Activated T-helper 2 cell treated with anti-CD3 and anti-CD28 coated beads, Interferon-gamma antibody, Interleukin-2, Interleukin-4, amounts not matched to agents 10 μg/mL and 5 μg/mL and 100 μg/mL, durations not matched to agents 14 hours and 24 hours and 36 hours (primary cell): Measurements from ENCODE around the gene HIRA. TPM values are rescaled to one million over a fixed set of nuclear protein-coding genes. Genes with fewer than 3 reads are reported as not detected.

Experiments used
- DNase-seq: peaks from one replicate; pipeline ENCODE4 v3.0.0; 2021; ENCODE audit warnings: low spot score
- H3K27ac Mint-ChIP-seq: one replicate; pipeline ENCODE4 v1.8.0; 2021; ENCODE audit warnings: mixed read lengths
- H3K27me3 Mint-ChIP-seq: one replicate; pipeline ENCODE4 v1.8.0; 2021; ENCODE audit warnings: low read depth, mixed read lengths
- H3K36me3 Mint-ChIP-seq: one replicate; pipeline ENCODE4 v1.8.0; 2021; ENCODE audit warnings: low read depth, mixed read lengths
- H3K4me1 Mint-ChIP-seq: one replicate; pipeline ENCODE4 v1.8.0; 2021; ENCODE audit warnings: low read depth, mixed read lengths
- H3K4me3 Mint-ChIP-seq: one replicate; pipeline ENCODE4 v1.8.0; 2021; ENCODE audit warnings: low read depth, mild to moderate bottlenecking, moderate library complexity, mixed read lengths
- H3K9me3 Mint-ChIP-seq: one replicate; pipeline ENCODE4 v1.8.0; 2021; ENCODE audit warnings: mixed read lengths
- intact Hi-C: fragments of 100-400 bp; cut with micrococcal nuclease; formaldehyde crosslinking; loops from one replicate; pipeline ENCODE4 v1.15.1; 2023
- total RNA-seq: library from RNA; stranded (reverse); gene quantifications from 2 replicates; pipeline ENCODE4 v1.2.3, GENCODE V29; 2022

HIRA gene, protein sequence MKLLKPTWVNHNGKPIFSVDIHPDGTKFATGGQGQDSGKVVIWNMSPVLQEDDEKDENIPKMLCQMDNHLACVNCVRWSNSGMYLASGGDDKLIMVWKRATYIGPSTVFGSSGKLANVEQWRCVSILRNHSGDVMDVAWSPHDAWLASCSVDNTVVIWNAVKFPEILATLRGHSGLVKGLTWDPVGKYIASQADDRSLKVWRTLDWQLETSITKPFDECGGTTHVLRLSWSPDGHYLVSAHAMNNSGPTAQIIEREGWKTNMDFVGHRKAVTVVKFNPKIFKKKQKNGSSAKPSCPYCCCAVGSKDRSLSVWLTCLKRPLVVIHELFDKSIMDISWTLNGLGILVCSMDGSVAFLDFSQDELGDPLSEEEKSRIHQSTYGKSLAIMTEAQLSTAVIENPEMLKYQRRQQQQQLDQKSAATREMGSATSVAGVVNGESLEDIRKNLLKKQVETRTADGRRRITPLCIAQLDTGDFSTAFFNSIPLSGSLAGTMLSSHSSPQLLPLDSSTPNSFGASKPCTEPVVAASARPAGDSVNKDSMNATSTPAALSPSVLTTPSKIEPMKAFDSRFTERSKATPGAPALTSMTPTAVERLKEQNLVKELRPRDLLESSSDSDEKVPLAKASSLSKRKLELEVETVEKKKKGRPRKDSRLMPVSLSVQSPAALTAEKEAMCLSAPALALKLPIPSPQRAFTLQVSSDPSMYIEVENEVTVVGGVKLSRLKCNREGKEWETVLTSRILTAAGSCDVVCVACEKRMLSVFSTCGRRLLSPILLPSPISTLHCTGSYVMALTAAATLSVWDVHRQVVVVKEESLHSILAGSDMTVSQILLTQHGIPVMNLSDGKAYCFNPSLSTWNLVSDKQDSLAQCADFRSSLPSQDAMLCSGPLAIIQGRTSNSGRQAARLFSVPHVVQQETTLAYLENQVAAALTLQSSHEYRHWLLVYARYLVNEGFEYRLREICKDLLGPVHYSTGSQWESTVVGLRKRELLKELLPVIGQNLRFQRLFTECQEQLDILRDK
- total RNA-seq: 36.0 and 36.1 TPM in 2 replicates

- Mint-ChIP-seq H3K9me3 (no peaks in the 10 kb centered on the region), H3K4me3 (peak within 1 kb of the TSS; percentile 89), H3K27ac (peak within 1 kb of the TSS; percentile 92), H3K4me1 (peaks cover 40% of the 10 kb centered on the region), H3K27me3 (no peaks in the 10 kb centered on the region), H3K36me3 (peaks cover 59% of the 10 kb centered on the region)
- peak; percentile 87 for DNase-seq
- intact Hi-C loops: loop anchor here (1.0 to 5.0 kb wide), 3 partner anchors 15 to 139 kb away; partner anchors contain the start of genes C22orf39, CDC45, CLTCL1 and UFD1
Observed at GRCh38 chr22:19431649-19432132, at the start of gene HIRA. TSS of gene HIRA (minus strand) at chr22:19431733. CDS start at chr22:19431476, 257 bp downstream.

- intact Hi-C loops: no loop called here
Observed at GRCh38 chr22:19480789-19481188, 49.3 kb upstream of the HIRA start.

GRCh38 chr22:19480173-19480568 lies 48.6 kb upstream of the HIRA start:
- H3K9me3 Mint-ChIP-seq: no peaks in the 10 kb centered on the region
- H3K4me3 Mint-ChIP-seq: peak overlapping the region; percentile 99
- H3K27me3 Mint-ChIP-seq: no peaks in the 10 kb centered on the region
- DNase-seq: no peak
- peak overlapping the region; percentile 94 for H3K27ac Mint-ChIP-seq
- peaks cover 38% of the 10 kb centered on the region for H3K36me3 Mint-ChIP-seq
- intact Hi-C loops: no loop called here
- H3K4me1 Mint-ChIP-seq: peaks cover 39% of the 10 kb centered on the region

More at GRCh38 chr22:19480789-19481188, 49.3 kb upstream of the HIRA start:
- Mint-ChIP-seq H3K4me3 (peak overlapping the region; percentile 99), H3K9me3 (no peaks in the 10 kb centered on the region), H3K36me3 (peaks cover 36% of the 10 kb centered on the region), H3K4me1 (peaks cover 37% of the 10 kb centered on the region), H3K27ac (peak overlapping the region; percentile 34), H3K27me3 (no peaks in the 10 kb centered on the region)
- no peak for DNase-seq

DNA sequence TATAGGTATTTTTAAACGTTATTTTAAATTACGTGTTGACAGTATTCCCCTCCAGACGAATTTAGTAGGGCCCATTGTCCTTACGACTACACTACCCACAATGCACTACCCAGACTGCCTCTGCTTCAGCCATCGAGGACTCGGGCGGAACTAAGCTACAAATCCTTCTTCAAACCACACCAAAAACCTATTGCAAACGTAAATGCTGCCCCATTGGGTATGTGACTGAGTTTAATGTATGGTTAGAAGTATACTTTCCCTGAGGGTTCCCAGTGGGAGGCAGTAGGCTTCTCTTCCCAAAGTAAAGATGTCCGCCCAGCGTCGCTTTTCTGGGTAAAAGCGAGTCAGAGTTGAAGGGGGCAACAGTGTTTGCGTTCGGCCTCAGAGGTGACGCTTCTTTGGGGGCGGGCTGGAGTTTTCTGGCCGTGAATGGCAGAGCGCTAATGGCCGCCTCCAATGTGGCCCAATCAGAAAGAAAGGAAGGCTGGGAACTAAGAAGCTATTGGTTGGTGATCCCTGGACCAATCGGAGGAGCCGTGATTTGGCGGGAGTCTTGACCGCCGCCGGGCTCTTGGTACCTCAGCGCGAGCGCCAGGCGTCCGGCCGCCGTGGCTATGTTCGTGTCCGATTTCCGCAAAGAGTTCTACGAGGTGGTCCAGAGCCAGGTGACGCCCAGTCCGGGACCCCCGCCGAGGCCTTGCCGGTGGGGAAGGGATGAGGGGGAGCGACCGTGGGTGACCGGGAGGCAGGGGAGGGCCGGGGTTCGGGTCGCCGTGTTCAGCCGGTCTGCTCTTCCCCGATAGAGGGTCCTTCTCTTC lies 48.0 kb upstream of the HIRA start, which contains the start of gene CDC45:
CDC45 (plus strand) TSS at position 566 of the 818 bp plus-strand sequence; CDS start at position 615, 49 bp downstream.
- Mint-ChIP-seq H3K4me3 (peak within 1 kb of the TSS; percentile 99), H3K36me3 (peaks cover 36% of the 10 kb centered on the region), H3K27ac (peak within 1 kb of the TSS; percentile 94), H3K27me3 (no peaks in the 10 kb centered on the region), H3K4me1 (peaks cover 35% of the 10 kb centered on the region), H3K9me3 (no peaks in the 10 kb centered on the region)
- intact Hi-C loops: loop anchor here (1.0 to 10.0 kb wide), 6 partner anchors 32 to 335 kb away; partner anchors contain the start of genes C22orf39, ESS2, MRPL40 and SLC25A1
- peak; percentile 94 for DNase-seq

GRCh38 chr22:19478901-19479354 lies 47.4 kb upstream of the HIRA start, which contains the start of gene UFD1:
TSS of gene UFD1 (minus strand) at chr22:19479193. CDS start at chr22:19479085, 108 bp downstream.
- H3K36me3 Mint-ChIP-seq: peaks cover 34% of the 10 kb centered on the region
- peak; percentile 81 for DNase-seq
- intact Hi-C loops: loop anchor here (1.0 to 10.0 kb wide), 6 partner anchors 32 to 334 kb away; partner anchors contain the start of genes C22orf39, ESS2, MRPL40 and SLC25A1
- H3K27ac Mint-ChIP-seq: peak within 1 kb of the TSS; percentile 94
- peak within 1 kb of the TSS; percentile 99 for H3K4me3 Mint-ChIP-seq
- H3K4me1 Mint-ChIP-seq: peaks cover 34% of the 10 kb centered on the region
- no peaks in the 10 kb centered on the region for H3K9me3 Mint-ChIP-seq
- no peaks in the 10 kb centered on the region for H3K27me3 Mint-ChIP-seq

GRCh38 chr22:19478045-19478900 lies 46.7 kb upstream of the HIRA start:
- Mint-ChIP-seq H3K36me3 (peaks cover 35% of the 10 kb centered on the region), H3K27ac (peak overlapping the region; percentile 78), H3K27me3 (no peaks in the 10 kb centered on the region), H3K9me3 (no peaks in the 10 kb centered on the region), H3K4me1 (peaks cover 28% of the 10 kb centered on the region), H3K4me3 (peak overlapping the region; percentile 99)
- peak; percentile 12 for DNase-seq
- intact Hi-C loops: loop anchor here (2.0 to 10.0 kb wide), 4 partner anchors 99 to 333 kb away; partner anchors contain the start of genes ESS2 and SLC25A1

- Mint-ChIP-seq H3K4me1 (peaks cover 24% of the 10 kb centered on the region), H3K36me3 (peaks cover 38% of the 10 kb centered on the region), H3K4me3 (peak overlapping the region; percentile 99), H3K27me3 (no peaks in the 10 kb centered on the region), H3K9me3 (no peaks in the 10 kb centered on the region), H3K27ac (peak overlapping the region; percentile 78)
- DNase-seq: no peak
- intact Hi-C loops: loop anchor here (2.0 to 10.0 kb wide), 4 partner anchors 100 to 333 kb away; partner anchors contain the start of genes ESS2 and SLC25A1
Observed at GRCh38 chr22:19477321-19478044, 46.0 kb upstream of the HIRA start.

- peaks cover 24% of the 10 kb centered on the region for H3K4me1 Mint-ChIP-seq
- DNase-seq: no peak
- no peaks in the 10 kb centered on the region for H3K27me3 Mint-ChIP-seq
- intact Hi-C loops: loop anchor here (5.0 to 10.0 kb wide), 2 partner anchors 101 to 331 kb away; partner anchors contain the start of gene ESS2
- peaks cover 51% of the 10 kb centered on the region for H3K36me3 Mint-ChIP-seq
- H3K9me3 Mint-ChIP-seq: no peaks in the 10 kb centered on the region
- H3K4me3 Mint-ChIP-seq: no peak overlapping the region
- H3K27ac Mint-ChIP-seq: peak overlapping the region; percentile 40
Observed at GRCh38 chr22:19476023-19476422, 44.5 kb upstream of the HIRA start.

GRCh38 chr22:19473578-19473977 lies 42.0 kb upstream of the HIRA start:
- no peak overlapping the region for H3K27ac Mint-ChIP-seq
- DNase-seq: no peak
- H3K27me3 Mint-ChIP-seq: no peaks in the 10 kb centered on the region
- H3K4me3 Mint-ChIP-seq: no peak overlapping the region
- H3K4me1 Mint-ChIP-seq: peaks cover 18% of the 10 kb centered on the region
- intact Hi-C loops: loop anchor here (10.0 kb wide), 1 partner anchor 329 kb away; the partner anchor contains the start of gene ESS2
- peaks cover 63% of the 10 kb centered on the region for H3K36me3 Mint-ChIP-seq
- no peaks in the 10 kb centered on the region for H3K9me3 Mint-ChIP-seq

GRCh38 chr22:19472233-19472632 lies 40.7 kb upstream of the HIRA start:
- Mint-ChIP-seq H3K27ac (no peak overlapping the region), H3K4me3 (no peak overlapping the region), H3K27me3 (no peaks in the 10 kb centered on the region), H3K4me1 (peaks cover 9% of the 10 kb centered on the region), H3K9me3 (no peaks in the 10 kb centered on the region), H3K36me3 (peaks cover 77% of the 10 kb centered on the region)
- DNase-seq: no peak
- intact Hi-C loops: loop anchor here (10.0 kb wide), 1 partner anchor 327 kb away; the partner anchor contains the start of gene ESS2
